ENCODE measurements around the gene PLCH2.

The PLCH2 gene

GRCh38 chr1:2529784-2530512 lies 53.9 kb downstream of the PLCH2 start, which contains the start of gene HES5:
HES5 (minus strand) TSS chr1:2530263; CDS start chr1:2530164, 99 bp downstream.
- no peaks in the 10 kb centered on the region for H3K36me3 ChIP-seq (replicated peaks)
- no peak for DNase-seq
- H3K27ac ChIP-seq = no peak within 1 kb of the TSS
- in situ Hi-C loops (cut with HindIII; ENCODE audit: low pct_ligation_motif_present, low sequenced_read_pairs) = no loop called here
- no peak for TF ChIP-seq CTCF (IDR thresholded peaks at IDR 0.05; ENCODE audit: low read depth, low read length, missing control alignments)
- peaks cover 13% of the 10 kb centered on the region for H3K27me3 ChIP-seq (replicated peaks)
- peak within 1 kb of the TSS; percentile 20 for H3K4me3 ChIP-seq (ENCODE audit: low read depth, low read length)

- H3K4me3 ChIP-seq (ENCODE audit: low read depth, low read length) = no peak overlapping the region
- H3K27me3 ChIP-seq (replicated peaks) = peaks cover 13% of the 10 kb centered on the region
- no peak for DNase-seq
- no peaks in the 10 kb centered on the region for H3K36me3 ChIP-seq (replicated peaks)
- in situ Hi-C loops (cut with HindIII; ENCODE audit: low pct_ligation_motif_present, low sequenced_read_pairs) = no loop called here
- TF ChIP-seq CTCF (IDR thresholded peaks at IDR 0.05; ENCODE audit: low read depth, low read length, missing control alignments) = no peak
- H3K27ac ChIP-seq = no peak overlapping the region
Observed at GRCh38 chr1:2530513-2531361, 54.6 kb downstream of the PLCH2 start.

GRCh38 chr1:2532485-2533160 lies 56.5 kb downstream of the PLCH2 start:
- H3K27me3 ChIP-seq (replicated peaks) = peaks cover 13% of the 10 kb centered on the region
- in situ Hi-C loops (cut with HindIII; ENCODE audit: low pct_ligation_motif_present, low sequenced_read_pairs) = no loop called here

GRCh38 chr1:2533365-2533764 lies 57.3 kb downstream of the PLCH2 start:
- DNase-seq = no peak
- in situ Hi-C loops (cut with HindIII; ENCODE audit: low pct_ligation_motif_present, low sequenced_read_pairs) = no loop called here
- Histone ChIP-seq H3K4me3 (ENCODE audit: low read depth, low read length) (no peak overlapping the region), H3K27ac (no peak overlapping the region), H3K36me3 (replicated peaks) (no peaks in the 10 kb centered on the region), H3K27me3 (replicated peaks) (peaks cover 13% of the 10 kb centered on the region)
- no peak for TF ChIP-seq CTCF (IDR thresholded peaks at IDR 0.05; ENCODE audit: low read depth, low read length, missing control alignments)

More at GRCh38 chr1:2532485-2533160, 56.5 kb downstream of the PLCH2 start:
- no peak overlapping the region for H3K4me3 ChIP-seq (ENCODE audit: low read depth, low read length)
- TF ChIP-seq CTCF (IDR thresholded peaks at IDR 0.05; ENCODE audit: low read depth, low read length, missing control alignments) = no peak
- no peak overlapping the region for H3K27ac ChIP-seq
- H3K36me3 ChIP-seq (replicated peaks) = no peaks in the 10 kb centered on the region
- no peak for DNase-seq

- H3K27ac ChIP-seq = no peak overlapping the region
- DNase-seq = no peak
- no peak overlapping the region for H3K4me3 ChIP-seq (ENCODE audit: low read depth, low read length)
- no peaks in the 10 kb centered on the region for H3K36me3 ChIP-seq (replicated peaks)
- in situ Hi-C loops (cut with HindIII; ENCODE audit: low pct_ligation_motif_present, low sequenced_read_pairs) = no loop called here
- peaks cover 13% of the 10 kb centered on the region for H3K27me3 ChIP-seq (replicated peaks)
- TF ChIP-seq CTCF (IDR thresholded peaks at IDR 0.05; ENCODE audit: low read depth, low read length, missing control alignments) = no peak
Observed at GRCh38 chr1:2534315-2534686, 58.2 kb downstream of the PLCH2 start.
